Endothelial cell of umbilical vein (primary cell): ENCODE data around the gene OR52L1. TPM values are rescaled to one million over a fixed set of nuclear protein-coding genes. Genes with fewer than 3 reads are reported as not detected.

Source experiments
- BruUV-seq: library from RNA; stranded (reverse); fragments of 400-500 nt; replicated peaks from 2 replicates; lab custom pipeline; 2021; lab: Mats Ljungman, UMichigan
- CTCF ChIA-PET: fragments of 300-600, 350-600 bp; sonication (Branson Sonifier 250); formaldehyde crosslinking; loops from one replicate; lab custom pipeline; 2021; ENCODE audit warnings: antibody characterized with exemption, inconsistent platforms; lab: Charles Lee
- POLR2A ChIA-PET: fragments of 300-600, 350-600 bp; sonication (Branson Sonifier 250); formaldehyde crosslinking; loops from one replicate; lab custom pipeline; 2021; ENCODE audit warnings: antibody characterized with exemption, inconsistent platforms; lab: Charles Lee
- DNase-seq: peaks from one replicate; pipeline ENCODE4 v3.0.0-alpha.2; 2011; ENCODE audit warnings: low read depth, low spot score
- FAIRE-seq: peaks from 2 replicates; lab custom pipeline; 2011; peaks lifted over from hg19 to GRCh38; lab: Jason Lieb, UNC
- H2AFZ ChIP-seq: 2 replicates; pipeline ENCODE4 v1.6.0; 2012; ENCODE audit warnings: low read depth, low read length, control low read depth, inconsistent platforms
- H3K27ac ChIP-seq: 2 replicates; pipeline ENCODE4 v1.5.1; 2011; ENCODE audit warnings: low read depth, mild to moderate bottlenecking, control low read depth, low read length, moderate library complexity; ENCODE audit not compliant: insufficient read depth
- H3K27me3 ChIP-seq, 2 experiments: 2 replicates each; pipeline versions ENCODE4 v1.6.0 to v1.6.1; 2011; ENCODE audit warnings: low read length in 2 of 2, mixed read lengths in 1 of 2; ENCODE audit not compliant: control insufficient read depth in 2 of 2, insufficient read depth in 2 of 2
- H3K36me3 ChIP-seq, 2 experiments: 2 replicates in 1 of 2; 3 replicates in 1 of 2; pipeline ENCODE4 v1.5.1; 2011; ENCODE audit warnings: low read length in 2 of 2, mild to moderate bottlenecking in 1 of 2, moderate library complexity in 1 of 2; ENCODE audit not compliant: control insufficient read depth in 2 of 2, insufficient read depth in 2 of 2; ENCODE audit errors: extremely low read depth in 1 of 2
- H3K4me1 ChIP-seq: 3 replicates; pipeline ENCODE4 v1.5.1; 2011; ENCODE audit warnings: mild to moderate bottlenecking, low read length; ENCODE audit not compliant: control insufficient read depth, insufficient read depth; ENCODE audit errors: extremely low read depth
- H3K4me2 ChIP-seq: 2 replicates; pipeline ENCODE4 v1.6.1; 2011; ENCODE audit warnings: low read length, control low read depth, mixed read lengths; ENCODE audit not compliant: insufficient read depth
- H3K4me3 ChIP-seq, 3 experiments: fragments of 200-600 bp in 1 of 3; sonication (generic), shearing (Covaris generic) in 1 of 3; replicated peaks in 1 of 3; 2 replicates each; pipeline ENCODE4 v1.5.1; 2011 to 2016; ENCODE audit warnings: control low read depth in 3 of 3, low read length in 3 of 3, mild to moderate bottlenecking in 2 of 3, inconsistent platforms in 1 of 3, low read depth in 1 of 3, moderate library complexity in 1 of 3; ENCODE audit not compliant: insufficient read depth in 1 of 3
- H3K79me2 ChIP-seq: 2 replicates; pipeline ENCODE4 v1.6.0; 2012; ENCODE audit warnings: low read length, inconsistent platforms; ENCODE audit not compliant: control insufficient read depth, insufficient read depth
- H3K9ac ChIP-seq: replicated peaks from 2 replicates; pipeline ENCODE3; 2011; ENCODE audit warnings: low read length, control low read depth; ENCODE audit not compliant: insufficient read depth; ENCODE audit errors: extremely low read depth
- H3K9me1 ChIP-seq: replicated peaks from 3 replicates; pipeline ENCODE4 v1.6.0; 2011; ENCODE audit warnings: mild to moderate bottlenecking, low read length; ENCODE audit not compliant: control insufficient read depth, insufficient read depth; ENCODE audit errors: extremely low read depth
- H3K9me3 ChIP-seq: replicated peaks from 2 replicates; pipeline ENCODE4 v1.5.1; 2012; ENCODE audit warnings: low read length, inconsistent platforms; ENCODE audit not compliant: control insufficient read depth, insufficient read depth
- H4K20me1 ChIP-seq: replicated peaks from 2 replicates; pipeline ENCODE3; 2011; ENCODE audit warnings: mild to moderate bottlenecking, low read length; ENCODE audit not compliant: control insufficient read depth, insufficient read depth; ENCODE audit errors: extremely low read depth
- CTCF ChIP-seq, 2 donors: IDR thresholded peaks; 1 replicate in 1 of 2; 2 replicates in 1 of 2; pipeline ENCODE4 v1.5.1; 2011; ENCODE audit warnings: low read length in 2 of 2, mild to moderate bottlenecking in 2 of 2, moderate library complexity in 2 of 2, control low read depth in 1 of 2, inconsistent platforms in 1 of 2, low read depth in 1 of 2; ENCODE audit not compliant: insufficient read depth in 1 of 2; ENCODE audit errors: extremely low read depth in 1 of 2
- GATA2 ChIP-seq: IDR thresholded peaks from 2 replicates; pipeline ENCODE4 v1.7.0; 2011; ENCODE audit warnings: low read depth, mild to moderate bottlenecking, moderate library complexity, mixed read lengths, low read length; ENCODE audit not compliant: insufficient read length, insufficient read depth
- JUN ChIP-seq: IDR thresholded peaks from 2 replicates; pipeline ENCODE4 v1.6.1; 2011; ENCODE audit warnings: borderline replicate concordance, low read depth; ENCODE audit not compliant: insufficient read length, insufficient read depth
- MAX ChIP-seq: IDR thresholded peaks from 2 replicates; pipeline ENCODE4 v1.6.1; 2011; ENCODE audit not compliant: insufficient read depth, insufficient read length
- MYC ChIP-seq: IDR thresholded peaks from one replicate; pipeline ENCODE4 v1.6.1; 2011; ENCODE audit warnings: mild to moderate bottlenecking, low read depth, low read length
- POLR2A ChIP-seq: IDR thresholded peaks from 2 replicates; pipeline ENCODE4 v1.6.1; 2012; ENCODE audit warnings: low read depth, mild to moderate bottlenecking, control low read depth, low read length
- POLR2AphosphoS5 ChIP-seq: IDR thresholded peaks from 2 replicates; pipeline ENCODE4 v1.6.1; 2012; ENCODE audit warnings: low read depth, mild to moderate bottlenecking, control low read depth, low read length, moderate library complexity; ENCODE audit not compliant: insufficient read depth
- dilution Hi-C: fragments of 300-500 bp; cut with MboI; formaldehyde crosslinking; loops from one replicate; pipeline ENCODE4 v1.15.0; 2019; ENCODE audit warnings: low sequenced_read_pairs; ENCODE audit not compliant: extremely low pct_ligation_motif_present
- intact Hi-C: fragments of 100-400 bp; cut with micrococcal nuclease; formaldehyde crosslinking; loops from one replicate; pipeline ENCODE4 v1.10.0; 2022
- polyA plus RNA-seq, 4 experiments: library from polyadenylated mRNA; depleted of rRNA in 3 of 4; stranded (reverse) in 3 of 4; unstranded in 1 of 4; fragments of >200 nt; gene quantifications; 2 replicates each; pipeline versions ENCODE4 v1.2.1 to v1.2.3, GENCODE V29; 2011 to 2012; ENCODE audit warnings: missing spikeins in 1 of 4
- total RNA-seq: library from RNA; stranded (reverse); gene quantifications from 2 replicates; pipeline ENCODE4 v1.2.3, GENCODE V29; 2021

OR52L1 gene
- total and polyA plus RNA-seq, 2 donors (not counting 3 experiments of a cell fraction or from before 2014, with no cell fraction given), result 0.07 TPM; not detected in 1

GRCh38 chr11:5992604-5993251, 5.9 kb upstream of the OR52L1 start:
- no peak overlapping the region for H2AFZ ChIP-seq
- H3K4me1 ChIP-seq, result no peaks in the 10 kb centered on the region
- no peaks in the 10 kb centered on the region for H3K9me1 ChIP-seq
- CTCF ChIA-PET, result interaction anchor here (0.6 to 2.6 kb wide), 24 partner anchors 8 to 386 kb away, joined by 3 to 90 read pairs (median 4); no protein-coding TSS in a partner anchor
- H3K9me3 ChIP-seq, result no peaks in the 10 kb centered on the region
- H3K27me3 ChIP-seq, result no peaks in the 10 kb centered on the region
- DNase-seq, result peak; percentile 38
- no peak overlapping the region for H3K4me3 ChIP-seq
- TF ChIP-seq MAX (no peak), CTCF (IDR thresholded peaks at IDR 0.05; ENCODE audit: extremely low read depth in 1 of 2, insufficient read depth in 1 of 2, low read depth in 1 of 2, low read length in 2 of 2) (peak; percentile 49 to 50)
- no peak overlapping the region for H3K4me2 ChIP-seq
- no peaks in the 10 kb centered on the region for H4K20me1 ChIP-seq
- dilution Hi-C loops, result no loop called here
- H3K36me3 ChIP-seq, result no peaks in the 10 kb centered on the region
- H3K27ac ChIP-seq, result no peak overlapping the region
- H3K79me2 ChIP-seq, result no peaks in the 10 kb centered on the region
- no peak overlapping the region for H3K9ac ChIP-seq
- POLR2A ChIA-PET, result no interaction called here
- no TSS peak for BruUV-seq
- FAIRE-seq, result no peak
- intact Hi-C loops, result no loop called here

GRCh38 chr11:5992150-5992549, 5.4 kb upstream of the OR52L1 start:
- intact Hi-C loops, result no loop called here
- BruUV-seq, result no TSS peak
- CTCF ChIA-PET, result interaction anchor here (0.7 to 2.6 kb wide), 22 partner anchors 8 to 387 kb away, joined by 3 to 90 read pairs (median 4); no protein-coding TSS in a partner anchor

More at GRCh38 chr11:5992150-5992549, 5.4 kb upstream of the OR52L1 start:
- FAIRE-seq (no peak), DNase-seq (no peak)
- no peaks in the 10 kb centered on the region for H3K4me1 ChIP-seq
- H2AFZ ChIP-seq, result no peak overlapping the region
- no peaks in the 10 kb centered on the region for H3K27me3 ChIP-seq
- no peak overlapping the region for H3K4me2 ChIP-seq
- dilution Hi-C loops, result no loop called here
- no peaks in the 10 kb centered on the region for H3K9me3 ChIP-seq
- H3K9me1 ChIP-seq, result no peaks in the 10 kb centered on the region
- POLR2A ChIA-PET, result no interaction called here
- H3K4me3 ChIP-seq, result no peak overlapping the region
- no peaks in the 10 kb centered on the region for H3K79me2 ChIP-seq
- no peak overlapping the region for H3K9ac ChIP-seq
- no peaks in the 10 kb centered on the region for H3K36me3 ChIP-seq
- TF ChIP-seq MAX (no peak), POLR2AphosphoS5 (no peak), POLR2A (no peak), GATA2 (no peak), MYC (no peak), CTCF (IDR thresholded peaks at IDR 0.05; ENCODE audit: extremely low read depth in 1 of 2, insufficient read depth in 1 of 2, low read depth in 1 of 2, low read length in 2 of 2) (no peak), JUN (no peak)
- no peaks in the 10 kb centered on the region for H4K20me1 ChIP-seq
- no peak overlapping the region for H3K27ac ChIP-seq
